ENCODE measurements around the gene TTC23.

DNA sequence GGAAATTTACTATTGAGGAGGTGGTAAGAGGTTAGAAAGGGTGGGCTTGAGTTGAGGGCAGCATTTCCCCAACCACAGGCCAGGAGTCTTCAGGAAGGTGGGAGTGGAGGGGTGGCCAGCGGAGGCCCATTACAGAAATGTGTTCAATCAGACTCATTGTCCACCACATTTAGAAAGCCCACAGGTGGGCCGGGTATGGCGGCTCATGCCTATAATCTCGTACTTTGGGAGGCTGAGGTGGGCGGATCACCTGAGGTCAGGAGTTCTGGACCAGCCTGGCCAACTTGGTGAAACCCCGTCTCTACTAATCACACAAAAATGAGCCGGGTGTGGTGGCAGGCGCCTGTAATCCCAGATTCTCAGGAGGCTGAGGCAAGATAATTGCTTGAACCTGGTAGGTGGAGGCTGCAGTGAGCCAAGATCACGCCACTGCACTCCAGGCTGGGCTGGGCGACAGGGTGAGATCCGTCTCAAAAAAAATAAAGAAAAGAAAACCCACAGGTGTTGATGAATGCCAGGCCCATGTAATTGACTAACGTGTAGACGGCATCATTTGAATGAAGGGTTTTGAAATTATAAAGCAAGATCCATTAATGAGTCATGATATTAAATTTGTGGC lies 156.7 kb downstream of the TTC23 start:
- TF ChIP-seq TAF1 (IDR thresholded peaks at IDR 0.05; ENCODE audit: borderline replicate concordance, low read depth, low read length) (no peak), POLR2A (IDR thresholded peaks at IDR 0.05; ENCODE audit: low read depth, low read length) (no peak)

All from GM12892 (cell line).